OCI-LY7 (cell line): ENCODE data around the gene SPATA25. TPM values are rescaled to one million over a fixed set of nuclear protein-coding genes. Genes with fewer than 3 reads are reported as not detected.

Experiments
- BruUV-seq: library from RNA; stranded (reverse); fragments of 400-500 nt; replicated peaks from 2 replicates; lab custom pipeline; 2021; lab: Mats Ljungman, UMichigan
- CTCF ChIA-PET: fragments of 300-600 bp; sonication (Branson Sonifier 250); formaldehyde crosslinking; loops from one replicate; lab custom pipeline; 2022; ENCODE audit warnings: antibody characterized with exemption; ENCODE audit not compliant: unreplicated experiment; lab: Charles Lee
- POLR2A ChIA-PET: fragments of 300-600 bp; sonication (Branson Sonifier 250); formaldehyde crosslinking; loops from one replicate; lab custom pipeline; 2022; ENCODE audit warnings: antibody characterized with exemption; lab: Charles Lee
- DNase-seq: peaks from one replicate; pipeline ENCODE4 v3.0.0-alpha.2; 2015; ENCODE audit warnings: low spot score
- H2AFZ ChIP-seq: fragments of 200-600 bp; sonication (generic), shearing (Covaris generic); 2 replicates; pipeline ENCODE4 v1.6.1; 2014; ENCODE audit warnings: mild to moderate bottlenecking, antibody characterized with exemption, low read length, moderate library complexity
- H3K27ac ChIP-seq: fragments of 200-600 bp; sonication (generic); 2 replicates; pipeline ENCODE4 v1.5.1; 2014; ENCODE audit warnings: mixed run types, low read depth, mild to moderate bottlenecking, moderate library complexity, low read length, inconsistent platforms; ENCODE audit not compliant: poor library complexity, severe bottlenecking
- H3K36me3 ChIP-seq: fragments of 200-600 bp; sonication (generic); 2 replicates; pipeline ENCODE4 v1.6.1; 2014; ENCODE audit warnings: mild to moderate bottlenecking, antibody characterized with exemption, low read length, moderate library complexity, mixed read lengths; ENCODE audit not compliant: insufficient read depth
- H3K4me1 ChIP-seq: fragments of 200-600 bp; sonication (generic); 2 replicates; pipeline ENCODE4 v1.5.1; 2014; ENCODE audit warnings: mild to moderate bottlenecking, low read length; ENCODE audit not compliant: insufficient read depth, poor library complexity, severe bottlenecking
- H3K4me2 ChIP-seq: fragments of 200-600 bp; sonication (generic); 2 replicates; pipeline ENCODE4 v1.6.1; 2014; ENCODE audit warnings: mild to moderate bottlenecking, low read length
- H3K4me3 ChIP-seq: fragments of 200-600 bp; sonication (generic); 2 replicates; pipeline ENCODE4 v1.5.1; 2014; ENCODE audit warnings: mild to moderate bottlenecking, low read depth, low read length; ENCODE audit not compliant: poor library complexity, severe bottlenecking
- H3K79me2 ChIP-seq: fragments of 200-600 bp; sonication (generic); 2 replicates; pipeline ENCODE4 v1.6.1; 2016; ENCODE audit warnings: low read depth, mild to moderate bottlenecking, low read length, moderate library complexity, mixed read lengths; ENCODE audit not compliant: insufficient read depth
- H3K9me2 ChIP-seq: fragments of 200-600 bp; sonication (generic); 2 replicates; pipeline ENCODE4 v1.6.1; 2016; ENCODE audit warnings: mild to moderate bottlenecking, low read length, mixed read lengths; ENCODE audit not compliant: insufficient read depth
- H3K9me3 ChIP-seq: fragments of 200-600 bp; sonication (generic); 2 replicates; pipeline ENCODE4 v1.6.1; 2014; ENCODE audit warnings: mild to moderate bottlenecking, mixed run types, low read length, mixed read lengths
- H4K20me1 ChIP-seq: fragments of 200-600 bp; sonication (generic); 2 replicates; pipeline ENCODE4 v1.6.1; 2014; ENCODE audit warnings: mild to moderate bottlenecking, antibody characterized with exemption, low read length, moderate library complexity, mixed read lengths; ENCODE audit not compliant: insufficient read depth
- EZH2phosphoT487 ChIP-seq: fragments of 200-600 bp; sonication (generic); IDR thresholded peaks from 2 replicates; pipeline ENCODE4 v1.6.1; 2018; ENCODE audit warnings: low read depth, borderline replicate concordance, mild to moderate bottlenecking, mixed run types, antibody characterized with exemption, low read length, moderate library complexity, mixed read lengths
- intact Hi-C: fragments of 100-400 bp; cut with micrococcal nuclease; formaldehyde crosslinking; loops from one replicate; pipeline ENCODE4 v1.10.0; 2022; ENCODE audit not compliant: unreplicated experiment
- total RNA-seq, 2 experiments: library from RNA; depleted of rRNA in 1 of 2; stranded (reverse); fragments of >200 nt in 1 of 2; shearing (Covaris generic) in 1 of 2; gene quantifications; 2 replicates each; pipeline ENCODE4 v1.2.3, GENCODE V29; 2014 to 2022
- TF ChIP-seq, protein P1 (sequence below): fragments of 200-600 bp; sonication (generic); conservative IDR thresholded peaks from 2 replicates; pipeline ENCODE4 v1.5.1; 2014; ENCODE audit warnings: mild to moderate bottlenecking, antibody characterized with exemption, low read length, moderate library complexity, mixed read lengths

The SPATA25 gene
- total RNA-seq, 2 experiments from 2014 or later, result 5.8 TPM

DNA sequence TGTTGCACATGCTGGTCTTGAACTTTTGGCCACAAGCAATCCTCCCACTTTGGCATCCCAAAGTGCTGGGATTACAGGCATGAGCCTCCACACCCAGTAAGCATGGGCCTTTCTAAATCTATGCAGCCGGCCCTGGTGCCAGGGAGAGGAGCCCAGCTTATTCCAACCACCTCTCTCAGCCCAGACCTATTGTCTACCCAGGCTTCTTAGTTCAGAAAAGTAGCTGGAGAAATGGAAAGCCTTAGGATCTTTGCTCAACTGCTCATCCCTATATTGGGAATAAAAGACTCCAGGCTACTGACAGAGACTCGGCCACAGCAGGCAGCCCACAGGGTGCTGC, 39.3 kb upstream of the SPATA25 start:
- no TSS peak for BruUV-seq
- H3K4me2 ChIP-seq, result no peak overlapping the region
- H3K4me3 ChIP-seq, result no peak overlapping the region
- no peaks in the 10 kb centered on the region for H3K36me3 ChIP-seq
- intact Hi-C loops, result no loop called here
- POLR2A ChIA-PET, result interaction anchor here (1.4 kb wide), 1 partner anchor 25 kb away, joined by 3 read pairs; no protein-coding TSS in a partner anchor
- TF ChIP-seq, protein P1, sequence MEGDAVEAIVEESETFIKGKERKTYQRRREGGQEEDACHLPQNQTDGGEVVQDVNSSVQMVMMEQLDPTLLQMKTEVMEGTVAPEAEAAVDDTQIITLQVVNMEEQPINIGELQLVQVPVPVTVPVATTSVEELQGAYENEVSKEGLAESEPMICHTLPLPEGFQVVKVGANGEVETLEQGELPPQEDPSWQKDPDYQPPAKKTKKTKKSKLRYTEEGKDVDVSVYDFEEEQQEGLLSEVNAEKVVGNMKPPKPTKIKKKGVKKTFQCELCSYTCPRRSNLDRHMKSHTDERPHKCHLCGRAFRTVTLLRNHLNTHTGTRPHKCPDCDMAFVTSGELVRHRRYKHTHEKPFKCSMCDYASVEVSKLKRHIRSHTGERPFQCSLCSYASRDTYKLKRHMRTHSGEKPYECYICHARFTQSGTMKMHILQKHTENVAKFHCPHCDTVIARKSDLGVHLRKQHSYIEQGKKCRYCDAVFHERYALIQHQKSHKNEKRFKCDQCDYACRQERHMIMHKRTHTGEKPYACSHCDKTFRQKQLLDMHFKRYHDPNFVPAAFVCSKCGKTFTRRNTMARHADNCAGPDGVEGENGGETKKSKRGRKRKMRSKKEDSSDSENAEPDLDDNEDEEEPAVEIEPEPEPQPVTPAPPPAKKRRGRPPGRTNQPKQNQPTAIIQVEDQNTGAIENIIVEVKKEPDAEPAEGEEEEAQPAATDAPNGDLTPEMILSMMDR, result no peak
- H2AFZ ChIP-seq, result no peak overlapping the region
- H4K20me1 ChIP-seq, result no peaks in the 10 kb centered on the region
- H3K4me1 ChIP-seq, result no peaks in the 10 kb centered on the region
- no peak overlapping the region for H3K27ac ChIP-seq
- H3K9me2 ChIP-seq, result no peaks in the 10 kb centered on the region
- DNase-seq, result no peak
- H3K9me3 ChIP-seq, result no peaks in the 10 kb centered on the region
- no peaks in the 10 kb centered on the region for H3K79me2 ChIP-seq
- CTCF ChIA-PET, result no interaction called here

DNA sequence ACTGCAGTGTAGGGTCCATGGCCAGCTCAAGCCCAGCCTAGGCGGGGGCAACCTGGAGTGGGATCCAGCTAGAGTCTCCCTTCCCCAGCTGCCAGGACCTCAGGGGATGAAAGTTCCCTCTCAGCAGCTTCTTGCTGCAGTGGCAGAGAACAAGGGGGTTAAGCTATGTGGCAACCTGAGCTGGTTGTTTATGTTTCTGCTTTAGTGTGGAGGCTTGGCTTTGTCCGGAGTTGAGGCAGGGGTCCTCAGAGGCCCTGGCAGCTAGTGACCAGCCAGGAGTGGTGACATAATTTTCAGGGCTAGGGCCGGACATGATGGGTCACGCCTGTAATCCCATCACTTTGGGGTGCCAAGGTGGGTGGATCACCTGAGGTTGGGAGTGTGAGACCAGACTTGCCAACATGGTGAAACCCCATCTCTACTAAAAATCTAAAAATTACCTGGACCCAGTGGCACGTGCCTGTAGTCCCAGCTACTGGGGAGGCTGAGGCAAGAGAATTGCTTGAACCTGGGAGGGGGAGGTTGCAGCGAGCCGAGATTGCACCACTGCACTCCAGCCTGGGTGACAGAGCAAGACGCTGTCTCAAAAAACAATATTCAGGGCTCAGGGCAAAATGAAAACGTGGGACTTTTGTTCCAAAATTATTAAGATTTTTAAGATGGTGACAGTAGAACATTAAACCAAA, 38.5 kb upstream of the SPATA25 start:
- H2AFZ ChIP-seq, result no peak overlapping the region
- no peaks in the 10 kb centered on the region for H3K9me3 ChIP-seq
- no peaks in the 10 kb centered on the region for H3K4me1 ChIP-seq
- intact Hi-C loops, result no loop called here
- BruUV-seq, result no TSS peak
- TF ChIP-seq EZH2phosphoT487, result no peak
- TF ChIP-seq, protein P1, result no peak
- H3K4me2 ChIP-seq, result no peak overlapping the region
- POLR2A ChIA-PET, result interaction anchor here (1.4 kb wide), 1 partner anchor 24 kb away, joined by 3 read pairs; no protein-coding TSS in a partner anchor
- H3K4me3 ChIP-seq, result no peak overlapping the region
- no peak overlapping the region for H3K27ac ChIP-seq
- no peaks in the 10 kb centered on the region for H3K36me3 ChIP-seq
- DNase-seq, result no peak
- no peaks in the 10 kb centered on the region for H3K79me2 ChIP-seq
- CTCF ChIA-PET, result interaction anchor here (0.6 kb wide), 1 partner anchor 45 kb away, joined by 3 read pairs; no protein-coding TSS in a partner anchor
- H3K9me2 ChIP-seq, result no peaks in the 10 kb centered on the region
- no peaks in the 10 kb centered on the region for H4K20me1 ChIP-seq
